NOMO-1 (cell line): Measurements from ENCODE around the gene FBXL17.

ENCODE experiments used
- DNase-seq, 2 experiments: peaks; one replicate each; lab custom pipeline; 2025; ENCODE audit not compliant: unreplicated experiment in 2 of 2; lab: John Stamatoyannopoulos, UW

Gene FBXL17

GRCh38 chr5:108104448-108104847 is 277.4 kb downstream of the FBXL17 start:
- DNase-seq: no peak

- no peak for DNase-seq
These were observed 279.4 kb downstream of the FBXL17 start for GRCh38 chr5:108102463-108102862.

- no peak for DNase-seq
These were observed 280.1 kb downstream of the FBXL17 start for GRCh38 chr5:108101821-108102220.

- no peak for DNase-seq
These were observed 280.8 kb downstream of the FBXL17 start for GRCh38 chr5:108101130-108101529.

- DNase-seq: no peak
These were observed 287.1 kb downstream of the FBXL17 start for GRCh38 chr5:108094800-108095199.

GRCh38 chr5:108093186-108093585 is 288.7 kb downstream of the FBXL17 start:
- no peak for DNase-seq

- DNase-seq: no peak
These were observed 291.0 kb downstream of the FBXL17 start for GRCh38 chr5:108090946-108091345.

GRCh38 chr5:108084105-108084504 is 297.8 kb downstream of the FBXL17 start:
- no peak for DNase-seq

- no peak for DNase-seq
These were observed 298.7 kb downstream of the FBXL17 start for GRCh38 chr5:108083232-108083631.

- DNase-seq: no peak
These were observed 300.2 kb downstream of the FBXL17 start for GRCh38 chr5:108081707-108082106.

GRCh38 chr5:108079753-108080152 is 302.1 kb downstream of the FBXL17 start:
- DNase-seq: no peak

- no peak for DNase-seq
These were observed 303.0 kb downstream of the FBXL17 start for GRCh38 chr5:108078882-108079281.

- no peak for DNase-seq
These were observed 303.6 kb downstream of the FBXL17 start for GRCh38 chr5:108078345-108078744.

GRCh38 chr5:108074626-108075025 is 307.3 kb downstream of the FBXL17 start:
- DNase-seq: no peak

- no peak for DNase-seq
These were observed 317.6 kb downstream of the FBXL17 start for GRCh38 chr5:108064302-108064701.

GRCh38 chr5:108061941-108062340 is 320.0 kb downstream of the FBXL17 start:
- DNase-seq: peak; percentile 13 to 75

- no peak for DNase-seq
These were observed 321.6 kb downstream of the FBXL17 start for GRCh38 chr5:108060340-108060739.

- no peak for DNase-seq
These were observed 322.6 kb downstream of the FBXL17 start for GRCh38 chr5:108059334-108059733.

- no peak for DNase-seq
These were observed 327.5 kb downstream of the FBXL17 start for GRCh38 chr5:108054349-108054748.

- no peak for DNase-seq
These were observed 334.8 kb downstream of the FBXL17 start for GRCh38 chr5:108046955-108047670.

- DNase-seq: no peak
These were observed 345.4 kb downstream of the FBXL17 start for GRCh38 chr5:108036482-108036881.

GRCh38 chr5:108028883-108029282 is 353.0 kb downstream of the FBXL17 start:
- DNase-seq: no peak

- DNase-seq: no peak
These were observed 353.5 kb downstream of the FBXL17 start for GRCh38 chr5:108028412-108028811.
